HG03175 (cell line): ENCODE measurements around the gene CAPZB.

Experiments
- ATAC-seq: cut with Tn5 transposase; IDR thresholded peaks from one replicate; pipeline ENCODE4 v1.9.1; 2021; ENCODE audit warnings: mild to moderate bottlenecking, moderate library complexity; ENCODE audit not compliant: unreplicated experiment

Gene CAPZB

GRCh38 chr1:19390901-19391595 is 94.3 kb downstream of the CAPZB start:
- peak; percentile 79 for ATAC-seq

- ATAC-seq, result no peak
Measured at GRCh38 chr1:19390166-19390850, 95.0 kb downstream of the CAPZB start.

GRCh38 chr1:19388980-19389379 is 96.4 kb downstream of the CAPZB start:
- no peak for ATAC-seq

- no peak for ATAC-seq
Measured at GRCh38 chr1:19387045-19387467, 98.3 kb downstream of the CAPZB start.

- no peak for ATAC-seq
Measured at GRCh38 chr1:19385869-19386591, 99.3 kb downstream of the CAPZB start.

- ATAC-seq, result no peak
Measured at GRCh38 chr1:19385221-19385620, 100.1 kb downstream of the CAPZB start.

GRCh38 chr1:19384772-19385187 is 100.6 kb downstream of the CAPZB start:
- ATAC-seq, result no peak

- no peak for ATAC-seq
Measured at GRCh38 chr1:19384113-19384512, 101.2 kb downstream of the CAPZB start.

GRCh38 chr1:19382222-19382621 is 103.1 kb downstream of the CAPZB start:
- ATAC-seq, result no peak

GRCh38 chr1:19381261-19381660 is 104.1 kb downstream of the CAPZB start:
- no peak for ATAC-seq

- ATAC-seq, result no peak
Measured at GRCh38 chr1:19377812-19378718, 107.3 kb downstream of the CAPZB start.

GRCh38 chr1:19376428-19377372 is 108.6 kb downstream of the CAPZB start:
- ATAC-seq, result no peak

- ATAC-seq, result no peak
Measured at GRCh38 chr1:19375631-19376400, 109.5 kb downstream of the CAPZB start.

GRCh38 chr1:19374926-19375325 is 110.4 kb downstream of the CAPZB start:
- no peak for ATAC-seq

GRCh38 chr1:19374083-19374801 is 111.1 kb downstream of the CAPZB start:
- ATAC-seq, result no peak

- no peak for ATAC-seq
Measured at GRCh38 chr1:19373211-19374082, 111.9 kb downstream of the CAPZB start.

GRCh38 chr1:19372602-19373001 is 112.7 kb downstream of the CAPZB start:
- ATAC-seq, result no peak
